Activated CD8-positive, alpha-beta memory T cell treated with anti-CD3 and anti-CD28 coated beads for 48 hours (primary cell): ENCODE data around the gene CALD1.

Experiments
- DNase-seq, 3 experiments: peaks; one replicate each; pipeline ENCODE4 v3.0.0-alpha.2; 2020; ENCODE audit warnings: low read depth in 2 of 3, low spot score in 2 of 3

Gene CALD1

DNA sequence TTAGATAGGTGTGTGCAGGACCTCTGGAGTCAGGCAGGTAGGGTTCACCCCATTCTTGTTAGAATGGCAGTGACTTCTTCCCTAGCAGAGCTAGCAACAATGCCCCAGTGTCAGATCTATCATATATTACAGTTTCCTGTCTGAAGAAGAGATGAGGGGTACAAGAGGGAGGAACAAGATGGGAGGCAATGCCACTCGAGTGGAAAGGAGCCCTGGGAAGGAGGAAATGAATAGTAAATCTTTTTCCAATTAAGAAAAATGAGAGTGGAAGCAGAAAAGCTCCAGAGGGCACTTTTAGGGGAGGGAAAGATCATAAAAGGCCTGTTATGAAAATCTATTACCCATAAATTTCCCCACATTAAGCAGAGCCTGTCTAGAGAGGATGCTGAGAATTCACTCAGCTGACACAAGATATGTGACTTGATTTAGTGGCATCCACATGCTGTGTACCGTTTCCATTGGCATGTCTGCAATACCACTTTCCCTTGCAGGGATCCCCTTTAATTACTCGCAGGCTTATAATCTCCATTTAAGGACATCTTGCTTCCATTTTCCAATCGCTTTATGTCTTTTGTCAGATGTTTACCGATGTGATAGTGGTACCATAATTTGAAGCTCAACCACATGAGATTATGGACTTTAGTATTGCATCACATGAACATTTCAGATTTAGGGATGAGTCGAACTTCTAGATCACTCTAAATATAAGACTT lies 136.9 kb downstream of the CALD1 start:
- DNase-seq, result no peak

GRCh38 chr7:134919240-134919641 lies 139.8 kb downstream of the CALD1 start:
- DNase-seq, result no peak

- no peak for DNase-seq
Observed at GRCh38 chr7:134920026-134920753, 140.8 kb downstream of the CALD1 start.

DNA sequence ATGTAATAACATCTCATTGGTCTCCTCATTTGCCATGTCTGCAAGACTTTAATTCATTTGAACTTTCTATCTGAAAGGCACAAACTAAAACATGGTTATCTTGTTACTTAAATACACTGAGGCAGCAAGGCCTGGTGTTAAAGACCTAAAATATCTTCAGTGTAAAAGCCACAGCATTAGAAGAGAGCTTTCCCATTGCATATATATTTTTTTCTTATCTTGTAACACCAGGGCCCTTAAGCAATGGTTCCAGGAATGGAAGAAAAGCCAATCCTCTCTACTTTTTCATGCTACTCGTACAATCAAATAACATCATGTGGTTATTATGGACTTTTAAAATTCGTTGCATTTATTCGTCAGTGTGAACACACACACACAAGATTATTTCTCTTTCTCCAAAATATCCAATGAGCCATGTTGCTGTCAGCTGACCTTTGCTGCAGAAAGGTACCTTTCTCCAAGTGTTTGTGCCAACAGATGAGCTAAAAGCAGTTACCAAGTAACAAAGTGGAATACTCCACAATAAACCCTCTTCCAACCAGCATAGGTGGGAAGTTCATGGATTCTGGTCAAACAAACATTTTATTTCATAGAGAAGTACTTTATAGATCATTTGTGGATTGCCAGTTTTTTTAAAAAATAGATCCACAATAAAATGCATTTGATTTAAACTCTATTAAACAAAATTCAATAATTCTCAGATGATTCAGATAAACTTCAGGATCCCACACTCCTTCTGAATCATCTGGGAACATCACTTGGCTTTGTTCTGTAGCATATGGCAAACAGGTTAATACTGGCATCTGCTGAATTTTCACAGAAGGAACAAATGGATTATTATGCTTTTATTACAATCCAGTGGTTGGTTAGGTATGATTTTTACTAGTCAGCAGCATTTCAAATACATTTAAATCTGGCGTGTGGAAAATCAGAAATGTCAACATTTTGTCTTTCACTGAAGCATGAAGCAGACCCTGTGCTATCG lies 143.6 kb downstream of the CALD1 start:
- no peak for DNase-seq

- DNase-seq, result no peak
Observed at GRCh38 chr7:134925766-134926165, 146.3 kb downstream of the CALD1 start.

GRCh38 chr7:134926396-134926795 lies 147.0 kb downstream of the CALD1 start:
- no peak for DNase-seq

GRCh38 chr7:134927076-134927475 lies 147.6 kb downstream of the CALD1 start:
- no peak for DNase-seq

DNA sequence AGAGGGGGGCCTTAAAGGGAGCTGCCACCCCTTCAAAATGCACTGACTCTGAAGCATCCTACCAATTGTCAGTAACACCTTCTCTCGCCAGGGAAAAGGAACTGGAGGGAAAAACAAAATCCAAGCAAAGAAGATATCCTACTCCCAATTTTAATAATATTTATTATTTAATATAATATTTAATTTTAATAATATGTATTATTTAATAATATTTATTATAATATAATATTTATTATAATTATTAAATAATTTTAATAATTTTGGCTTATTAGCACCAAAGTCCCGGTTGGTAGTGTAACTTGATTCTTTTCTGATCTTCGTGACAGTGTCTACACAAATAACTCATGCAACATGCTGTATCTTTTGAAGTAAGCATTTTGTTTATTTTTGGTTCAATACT lies 148.3 kb downstream of the CALD1 start:
- DNase-seq, result no peak

DNA sequence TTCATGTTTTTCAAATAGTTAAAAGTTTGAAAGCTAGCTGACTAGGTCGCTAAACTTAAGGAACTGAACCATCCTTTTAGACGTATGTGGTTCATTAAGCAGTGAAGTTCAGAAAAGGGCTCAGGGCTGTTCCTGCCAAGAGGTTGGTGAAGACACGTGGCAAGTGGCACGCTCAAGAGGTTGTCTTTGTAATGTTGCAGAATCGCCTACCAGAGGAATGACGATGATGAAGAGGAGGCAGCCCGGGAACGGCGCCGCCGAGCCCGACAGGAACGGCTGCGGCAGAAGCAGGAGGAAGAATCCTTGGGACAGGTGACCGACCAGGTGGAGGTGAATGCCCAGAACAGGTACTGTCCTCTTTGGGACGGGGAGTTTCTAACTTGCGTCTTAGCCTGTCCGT lies 149.1 kb downstream of the CALD1 start:
- DNase-seq, result no peak

DNA sequence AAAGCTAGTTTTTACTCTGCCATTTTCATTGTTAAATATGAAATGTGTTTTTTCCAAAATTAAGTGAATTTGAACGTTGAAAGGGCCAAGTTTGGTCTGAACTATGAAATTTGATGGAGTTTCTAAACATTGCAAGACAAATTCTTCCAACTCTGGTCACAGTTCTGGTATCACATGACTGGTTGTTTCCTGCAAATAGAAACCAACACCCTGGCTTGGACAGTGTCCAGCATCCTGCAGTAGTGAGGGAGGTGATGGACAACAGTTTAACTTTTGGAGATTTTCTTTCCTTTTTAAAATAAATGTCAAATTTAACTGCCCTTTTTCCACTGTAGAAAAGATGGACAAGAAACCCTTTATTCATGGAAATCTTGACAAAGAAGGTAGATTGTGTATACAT lies 152.1 kb downstream of the CALD1 start:
- DNase-seq, result no peak

DNA sequence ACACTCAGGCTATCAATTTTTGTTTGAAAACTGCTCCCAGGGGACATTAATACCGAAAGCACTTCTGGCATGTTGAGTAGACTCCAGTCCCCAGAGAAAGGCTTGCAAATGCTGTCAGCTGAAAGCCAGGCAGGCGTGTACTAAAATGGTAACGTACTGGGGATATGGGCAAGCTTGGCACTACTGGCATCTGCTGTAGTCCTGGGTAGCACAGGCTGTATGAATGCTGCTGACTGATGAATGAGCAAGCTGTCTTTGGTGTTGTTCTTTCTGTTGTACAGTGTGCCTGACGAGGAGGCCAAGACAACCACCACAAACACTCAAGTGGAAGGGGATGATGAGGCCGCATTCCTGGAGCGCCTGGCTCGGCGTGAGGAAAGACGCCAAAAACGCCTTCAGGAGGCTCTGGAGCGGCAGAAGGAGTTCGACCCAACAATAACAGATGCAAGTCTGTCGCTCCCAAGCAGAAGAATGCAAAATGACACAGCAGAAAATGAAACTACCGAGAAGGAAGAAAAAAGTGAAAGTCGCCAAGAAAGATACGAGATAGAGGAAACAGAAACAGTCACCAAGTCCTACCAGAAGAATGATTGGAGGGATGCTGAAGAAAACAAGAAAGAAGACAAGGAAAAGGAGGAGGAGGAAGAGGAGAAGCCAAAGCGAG lies 153.4 kb downstream of the CALD1 start:
- no peak for DNase-seq

GRCh38 chr7:134933460-134934068 lies 154.1 kb downstream of the CALD1 start:
- DNase-seq, result no peak

- DNase-seq, result no peak
Observed at GRCh38 chr7:134935701-134936100, 156.3 kb downstream of the CALD1 start.

DNA sequence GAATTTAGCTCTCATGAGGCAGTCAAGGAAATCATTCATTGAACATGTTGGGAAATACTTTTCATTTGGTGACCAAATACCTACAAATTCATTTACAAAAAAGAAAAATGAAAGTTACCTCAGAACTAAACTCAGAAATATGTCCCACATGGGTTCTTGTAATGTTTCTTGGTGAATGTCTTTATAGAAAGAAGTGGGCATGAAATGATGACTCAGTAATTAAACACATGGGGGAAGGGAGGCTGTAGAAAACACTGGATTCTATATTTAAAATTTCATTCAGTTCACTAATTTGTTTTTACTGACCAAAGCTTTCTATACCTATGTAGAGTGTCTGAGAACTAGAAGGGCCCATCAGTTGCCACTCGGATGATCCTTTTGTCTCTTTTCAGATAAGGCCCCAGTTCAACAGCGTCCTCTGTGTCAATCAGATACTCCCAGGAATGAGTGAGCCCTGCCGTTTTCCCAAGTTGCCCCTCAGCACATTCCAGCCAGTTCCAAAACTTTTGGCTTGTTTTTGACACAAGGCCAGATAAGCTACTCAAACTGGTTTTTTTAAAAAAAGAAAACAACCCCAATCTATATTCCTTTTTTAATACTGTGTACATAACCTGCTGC lies 157.6 kb downstream of the CALD1 start:
- no peak for DNase-seq

GRCh38 chr7:134938141-134938540 lies 158.7 kb downstream of the CALD1 start:
- DNase-seq, result no peak

DNA sequence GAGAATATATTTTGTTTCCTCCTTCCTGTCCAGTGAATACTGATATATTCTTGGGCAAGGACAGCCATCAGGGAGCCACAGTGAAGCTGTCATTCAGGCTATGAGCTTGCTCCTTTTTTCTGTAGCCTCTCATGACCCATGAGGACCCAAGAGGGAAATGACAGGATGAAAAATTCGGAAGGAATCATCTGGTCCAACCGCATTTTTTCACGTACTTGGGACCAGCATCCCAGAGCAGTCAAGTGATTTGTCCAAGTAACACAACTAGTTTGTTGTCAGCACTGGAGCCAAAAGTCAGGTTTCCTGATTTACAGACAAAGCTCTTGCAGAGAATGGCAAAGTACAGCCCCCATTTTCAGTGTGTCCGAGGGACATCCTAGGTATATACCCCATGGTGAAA lies 159.7 kb downstream of the CALD1 start:
- DNase-seq, result no peak

GRCh38 chr7:134940729-134941128 lies 161.3 kb downstream of the CALD1 start:
- DNase-seq, result no peak

DNA sequence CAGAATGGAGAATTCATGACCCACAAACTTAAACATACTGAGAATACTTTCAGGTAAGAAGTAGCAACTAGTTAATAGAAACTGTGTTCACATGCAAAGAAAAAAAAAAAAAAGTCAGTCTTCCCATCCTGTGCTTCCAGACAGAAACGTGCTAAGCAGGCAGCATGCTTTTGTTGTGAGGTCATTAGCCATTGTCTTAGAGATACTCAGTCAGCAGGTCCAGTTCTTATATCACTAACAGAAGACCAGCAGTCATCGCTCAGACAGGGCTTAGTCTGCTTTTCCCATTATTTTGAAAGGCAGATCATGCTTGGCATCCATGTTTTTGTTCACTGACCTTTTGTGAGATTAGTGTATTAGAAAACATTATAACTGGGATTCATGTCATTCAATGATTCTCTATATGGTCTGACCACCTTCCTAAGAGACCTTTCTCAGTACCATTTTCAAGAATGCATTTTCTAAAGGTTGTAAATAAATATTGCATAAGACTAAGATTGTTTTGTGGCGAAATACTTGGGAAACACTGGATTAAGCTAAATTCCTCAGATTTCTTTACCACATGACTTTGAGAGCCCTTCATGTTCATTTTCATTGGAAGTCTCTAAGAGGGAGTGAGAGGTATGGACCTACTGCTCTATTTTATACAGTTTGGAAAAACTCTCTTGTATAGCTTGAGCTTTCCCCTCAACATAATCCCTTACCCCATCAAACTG lies 161.9 kb downstream of the CALD1 start:
- DNase-seq, result no peak

DNA sequence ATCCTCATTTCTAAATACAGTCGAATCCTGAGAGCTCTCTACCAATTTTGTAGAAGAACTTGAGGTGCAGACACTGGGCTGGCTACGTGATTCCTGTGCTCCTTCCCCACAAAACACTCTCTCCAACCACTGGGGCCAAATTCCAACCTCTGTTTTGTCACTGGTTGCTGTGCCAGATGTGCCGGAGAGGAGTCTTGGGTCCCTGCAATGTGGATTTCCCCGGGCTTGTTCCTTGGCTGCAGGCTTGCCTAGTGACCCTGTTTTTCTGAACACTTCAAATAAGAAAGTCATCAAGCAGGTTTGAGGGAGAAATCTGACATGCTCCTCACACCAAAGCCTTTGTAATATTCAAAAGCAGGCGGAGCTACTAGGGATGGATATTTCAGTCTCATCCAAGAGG lies 162.5 kb downstream of the CALD1 start:
- DNase-seq, result no peak
